HepG2 (cell line): Measurements from ENCODE around the gene MLX. TPM values are rescaled to one million over a fixed set of nuclear protein-coding genes. Genes with fewer than 3 reads are reported as not detected.

Experiments
- ARHGAP35 ChIP-seq: sonication (generic); formaldehyde crosslinking; IDR thresholded peaks from 2 replicates; pipeline ENCODE4 v1.9.0; 2022; ENCODE audit warnings: mild to moderate bottlenecking, inconsistent platforms, moderate library complexity, missing genetic modification reagents, borderline replicate concordance
- BHLHE40 ChIP-seq: IDR thresholded peaks from 2 replicates; pipeline ENCODE4 v1.6.1; 2011; ENCODE audit warnings: low read length, improper control_type of control experiment
- DR1 ChIP-seq: sonication (generic); formaldehyde crosslinking; IDR thresholded peaks from 2 replicates; pipeline ENCODE4 v1.8.0; 2021; ENCODE audit warnings: mild to moderate bottlenecking, missing genetic modification reagents, inconsistent platforms
- GATA4 ChIP-seq: sonication (generic); IDR thresholded peaks from 2 replicates; pipeline ENCODE4 v1.6.1; 2016; ENCODE audit warnings: antibody characterized with exemption, low read depth, borderline replicate concordance
- HDAC2 ChIP-seq: sonication (generic); formaldehyde crosslinking; IDR thresholded peaks from 2 replicates; pipeline ENCODE4 v1.4.0; 2020; ENCODE audit warnings: missing genetic modification reagents
- MAFG ChIP-seq: sonication (generic); formaldehyde crosslinking; IDR thresholded peaks from 2 replicates; pipeline ENCODE4 v1.5.1; 2020; ENCODE audit warnings: mild to moderate bottlenecking, missing genetic modification reagents
- PHF8 ChIP-seq: sonication (generic); formaldehyde crosslinking; IDR thresholded peaks from 2 replicates; pipeline ENCODE4 v1.5.0; 2020; ENCODE audit warnings: missing genetic modification reagents
- PRDM4 ChIP-seq: sonication (generic); formaldehyde crosslinking; IDR thresholded peaks from 2 replicates; pipeline ENCODE4 v1.9.0; 2021; ENCODE audit warnings: missing genetic modification reagents, borderline replicate concordance
- RCOR2 ChIP-seq: IDR thresholded peaks from 2 replicates; pipeline ENCODE4 v1.6.1; 2016; ENCODE audit warnings: missing biosample characterization, missing genetic modification reagents
- REL ChIP-seq: sonication (generic); formaldehyde crosslinking; conservative IDR thresholded peaks from 2 replicates; pipeline ENCODE4 v1.8.0; 2022; ENCODE audit warnings: mild to moderate bottlenecking, missing genetic modification reagents, moderate library complexity
- RFX3 ChIP-seq: IDR thresholded peaks from 2 replicates; pipeline ENCODE4 v1.6.1; 2016; ENCODE audit warnings: missing biosample characterization, missing genetic modification reagents
- UBTF ChIP-seq: sonication (generic); formaldehyde crosslinking; IDR thresholded peaks from 2 replicates; pipeline ENCODE4 v1.4.0; 2020; ENCODE audit warnings: mild to moderate bottlenecking, missing genetic modification reagents
- ZNF282 ChIP-seq: fragments of 450-650 bp; IDR thresholded peaks from 2 replicates; pipeline ENCODE4 v1.6.1; 2018; ENCODE audit not compliant: partially characterized antibody
- ZNF841 ChIP-seq: sonication (generic); formaldehyde crosslinking; IDR thresholded peaks from 2 replicates; pipeline ENCODE4 v1.8.1; 2023; ENCODE audit warnings: missing genetic modification reagents, borderline replicate concordance
- polyA plus RNA-seq, 8 experiments: library from polyadenylated mRNA; depleted of rRNA in 3 of 8; stranded (reverse) in 7 of 8; unstranded in 1 of 8; fragments of >200 nt; fragmentation: Illumina TruSeq in 4 of 8; extraction: Trizol in 4 of 8; gene quantifications; 2 replicates each; pipeline versions ENCODE4 v1.2.1 to v1.2.3, GENCODE V29; 2011 to 2016; ENCODE audit warnings: low read depth in 4 of 8, missing spikeins in 1 of 8, mixed read lengths in 1 of 8; ENCODE audit not compliant: insufficient read depth in 1 of 8
- total RNA-seq, 5 experiments: library from RNA; depleted of rRNA; stranded (reverse); fragments of >200 nt; fragmentation: Illumina TruSeq; extraction: Trizol; gene quantifications; 2 replicates each; pipeline ENCODE4 v1.2.3, GENCODE V29; 2016; ENCODE audit warnings: low read depth in 1 of 5
- TF ChIP-seq, protein P1 (sequence below): sonication (generic); formaldehyde crosslinking; IDR thresholded peaks from 2 replicates; pipeline ENCODE4 v1.5.0; 2020; ENCODE audit warnings: mild to moderate bottlenecking, missing genetic modification reagents, borderline replicate concordance
- TF ChIP-seq, protein P2 (sequence below): sonication (generic); formaldehyde crosslinking; IDR thresholded peaks from 2 replicates; pipeline ENCODE4 v1.4.0; 2020; ENCODE audit warnings: missing genetic modification reagents

MLX gene
- total and polyA plus RNA-seq, 2 of the 13 experiments (the other 11 are each of a cell fraction or from before 2014, with no cell fraction given): 38.9 to 74.4 TPM

DNA sequence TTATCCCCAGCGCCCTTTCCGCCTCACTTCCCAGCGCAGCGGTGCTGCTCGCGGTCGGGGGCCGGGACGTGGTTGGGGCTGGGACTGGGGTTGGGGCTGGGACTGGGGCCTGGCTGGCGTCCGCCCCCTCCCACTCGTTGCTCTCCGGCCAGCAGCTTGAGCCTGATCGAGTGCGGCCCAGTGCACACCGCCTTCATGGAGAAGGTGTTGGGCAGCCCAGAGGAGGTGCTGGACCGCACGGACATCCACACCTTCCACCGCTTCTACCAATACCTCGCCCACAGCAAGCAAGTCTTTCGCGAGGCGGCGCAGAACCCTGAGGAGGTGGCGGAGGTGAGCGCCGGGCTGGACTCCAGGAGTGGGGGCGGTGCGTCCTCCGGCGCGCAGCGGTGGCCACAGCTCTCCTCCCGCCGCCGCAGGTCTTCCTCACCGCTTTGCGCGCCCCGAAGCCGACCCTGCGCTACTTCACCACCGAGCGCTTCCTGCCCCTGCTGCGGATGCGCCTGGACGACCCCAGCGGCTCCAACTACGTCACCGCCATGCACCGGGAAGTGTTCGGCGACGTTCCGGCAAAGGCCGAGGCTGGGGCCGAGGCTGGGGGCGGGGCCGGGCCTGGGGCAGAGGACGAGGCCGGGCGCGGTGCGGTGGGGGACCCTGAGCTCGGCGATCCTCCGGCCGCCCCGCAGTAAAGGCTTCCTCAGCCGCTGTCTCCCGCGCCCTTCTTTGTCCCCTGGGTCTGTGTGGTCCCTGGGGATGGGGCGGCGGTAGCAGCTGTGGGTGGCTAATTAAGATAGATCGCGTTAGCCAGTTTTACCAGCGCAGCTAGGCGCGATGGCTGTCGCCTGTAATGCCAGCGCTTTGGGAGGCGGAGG is 12.4 kb upstream of the MLX start (continued):
- TF ChIP-seq DR1 (CRISPR knock-in tag) (peak; percentile 91), BHLHE40 (no peak), ARHGAP35 (CRISPR knock-in tag) (no peak), UBTF (peak; percentile 95), PRDM4 (no peak; the same call in 1 of the 2 replicates), RCOR2 (CRISPR knock-in tag) (no peak), REL (CRISPR knock-in tag) (peak; percentile 95), GATA4 (no peak), RFX3 (CRISPR knock-in tag) (no peak), ZNF841 (CRISPR knock-in tag) (0 out of 2 replicates have a peak, but pooled peaks have one; percentile 81), HDAC2 (CRISPR knock-in tag) (peak; percentile 89), ZNF282 (no peak), PHF8 (CRISPR knock-in tag) (peak; percentile 92), MAFG (no peak)
- TF ChIP-seq, protein P1, sequence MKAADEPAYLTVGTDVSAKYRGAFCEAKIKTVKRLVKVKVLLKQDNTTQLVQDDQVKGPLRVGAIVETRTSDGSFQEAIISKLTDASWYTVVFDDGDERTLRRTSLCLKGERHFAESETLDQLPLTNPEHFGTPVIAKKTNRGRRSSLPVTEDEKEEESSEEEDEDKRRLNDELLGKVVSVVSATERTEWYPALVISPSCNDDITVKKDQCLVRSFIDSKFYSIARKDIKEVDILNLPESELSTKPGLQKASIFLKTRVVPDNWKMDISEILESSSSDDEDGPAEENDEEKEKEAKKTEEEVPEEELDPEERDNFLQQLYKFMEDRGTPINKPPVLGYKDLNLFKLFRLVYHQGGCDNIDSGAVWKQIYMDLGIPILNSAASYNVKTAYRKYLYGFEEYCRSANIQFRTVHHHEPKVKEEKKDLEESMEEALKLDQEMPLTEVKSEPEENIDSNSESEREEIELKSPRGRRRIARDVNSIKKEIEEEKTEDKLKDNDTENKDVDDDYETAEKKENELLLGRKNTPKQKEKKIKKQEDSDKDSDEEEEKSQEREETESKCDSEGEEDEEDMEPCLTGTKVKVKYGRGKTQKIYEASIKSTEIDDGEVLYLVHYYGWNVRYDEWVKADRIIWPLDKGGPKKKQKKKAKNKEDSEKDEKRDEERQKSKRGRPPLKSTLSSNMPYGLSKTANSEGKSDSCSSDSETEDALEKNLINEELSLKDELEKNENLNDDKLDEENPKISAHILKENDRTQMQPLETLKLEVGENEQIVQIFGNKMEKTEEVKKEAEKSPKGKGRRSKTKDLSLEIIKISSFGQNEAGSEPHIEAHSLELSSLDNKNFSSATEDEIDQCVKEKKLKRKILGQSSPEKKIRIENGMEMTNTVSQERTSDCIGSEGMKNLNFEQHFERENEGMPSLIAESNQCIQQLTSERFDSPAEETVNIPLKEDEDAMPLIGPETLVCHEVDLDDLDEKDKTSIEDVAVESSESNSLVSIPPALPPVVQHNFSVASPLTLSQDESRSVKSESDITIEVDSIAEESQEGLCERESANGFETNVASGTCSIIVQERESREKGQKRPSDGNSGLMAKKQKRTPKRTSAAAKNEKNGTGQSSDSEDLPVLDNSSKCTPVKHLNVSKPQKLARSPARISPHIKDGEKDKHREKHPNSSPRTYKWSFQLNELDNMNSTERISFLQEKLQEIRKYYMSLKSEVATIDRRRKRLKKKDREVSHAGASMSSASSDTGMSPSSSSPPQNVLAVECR (CRISPR knock-in tag): peak; percentile 97
- TF ChIP-seq, protein P2, sequence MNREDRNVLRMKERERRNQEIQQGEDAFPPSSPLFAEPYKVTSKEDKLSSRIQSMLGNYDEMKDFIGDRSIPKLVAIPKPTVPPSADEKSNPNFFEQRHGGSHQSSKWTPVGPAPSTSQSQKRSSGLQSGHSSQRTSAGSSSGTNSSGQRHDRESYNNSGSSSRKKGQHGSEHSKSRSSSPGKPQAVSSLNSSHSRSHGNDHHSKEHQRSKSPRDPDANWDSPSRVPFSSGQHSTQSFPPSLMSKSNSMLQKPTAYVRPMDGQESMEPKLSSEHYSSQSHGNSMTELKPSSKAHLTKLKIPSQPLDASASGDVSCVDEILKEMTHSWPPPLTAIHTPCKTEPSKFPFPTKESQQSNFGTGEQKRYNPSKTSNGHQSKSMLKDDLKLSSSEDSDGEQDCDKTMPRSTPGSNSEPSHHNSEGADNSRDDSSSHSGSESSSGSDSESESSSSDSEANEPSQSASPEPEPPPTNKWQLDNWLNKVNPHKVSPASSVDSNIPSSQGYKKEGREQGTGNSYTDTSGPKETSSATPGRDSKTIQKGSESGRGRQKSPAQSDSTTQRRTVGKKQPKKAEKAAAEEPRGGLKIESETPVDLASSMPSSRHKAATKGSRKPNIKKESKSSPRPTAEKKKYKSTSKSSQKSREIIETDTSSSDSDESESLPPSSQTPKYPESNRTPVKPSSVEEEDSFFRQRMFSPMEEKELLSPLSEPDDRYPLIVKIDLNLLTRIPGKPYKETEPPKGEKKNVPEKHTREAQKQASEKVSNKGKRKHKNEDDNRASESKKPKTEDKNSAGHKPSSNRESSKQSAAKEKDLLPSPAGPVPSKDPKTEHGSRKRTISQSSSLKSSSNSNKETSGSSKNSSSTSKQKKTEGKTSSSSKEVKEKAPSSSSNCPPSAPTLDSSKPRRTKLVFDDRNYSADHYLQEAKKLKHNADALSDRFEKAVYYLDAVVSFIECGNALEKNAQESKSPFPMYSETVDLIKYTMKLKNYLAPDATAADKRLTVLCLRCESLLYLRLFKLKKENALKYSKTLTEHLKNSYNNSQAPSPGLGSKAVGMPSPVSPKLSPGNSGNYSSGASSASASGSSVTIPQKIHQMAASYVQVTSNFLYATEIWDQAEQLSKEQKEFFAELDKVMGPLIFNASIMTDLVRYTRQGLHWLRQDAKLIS (CRISPR knock-in tag): 0 out of 2 replicates have a peak, but pooled peaks have one; percentile 73
